Panc1 (cell line): Measurements from ENCODE around the gene MRPS27.

ENCODE experiments used
- POLR2AphosphoS5 ChIP-seq: IDR thresholded peaks from 2 replicates; pipeline ENCODE4 v1.6.1; 2012; ENCODE audit warnings: mild to moderate bottlenecking, low read depth, low read length, moderate library complexity
- TCF7L2 ChIP-seq: IDR thresholded peaks from 2 replicates; pipeline ENCODE4 v1.6.1; 2011; ENCODE audit warnings: mild to moderate bottlenecking, low read depth, low read length, inconsistent platforms
- TF ChIP-seq, protein P1 (sequence below): fragments of 450-650 bp; IDR thresholded peaks from 2 replicates; pipeline ENCODE4 v1.5.1; 2017; ENCODE audit warnings: mild to moderate bottlenecking
- TF ChIP-seq, protein P2 (sequence below), 2 experiments: IDR thresholded peaks; 2 replicates each; pipeline ENCODE4 v1.6.1; 2011 to 2012; ENCODE audit warnings: low read depth in 2 of 2, control low read depth in 1 of 2, low read length in 1 of 2, mild to moderate bottlenecking in 1 of 2, moderate library complexity in 1 of 2; ENCODE audit not compliant: insufficient read depth in 1 of 2

- TF ChIP-seq POLR2AphosphoS5 = no peak
- TF ChIP-seq, protein P1, sequence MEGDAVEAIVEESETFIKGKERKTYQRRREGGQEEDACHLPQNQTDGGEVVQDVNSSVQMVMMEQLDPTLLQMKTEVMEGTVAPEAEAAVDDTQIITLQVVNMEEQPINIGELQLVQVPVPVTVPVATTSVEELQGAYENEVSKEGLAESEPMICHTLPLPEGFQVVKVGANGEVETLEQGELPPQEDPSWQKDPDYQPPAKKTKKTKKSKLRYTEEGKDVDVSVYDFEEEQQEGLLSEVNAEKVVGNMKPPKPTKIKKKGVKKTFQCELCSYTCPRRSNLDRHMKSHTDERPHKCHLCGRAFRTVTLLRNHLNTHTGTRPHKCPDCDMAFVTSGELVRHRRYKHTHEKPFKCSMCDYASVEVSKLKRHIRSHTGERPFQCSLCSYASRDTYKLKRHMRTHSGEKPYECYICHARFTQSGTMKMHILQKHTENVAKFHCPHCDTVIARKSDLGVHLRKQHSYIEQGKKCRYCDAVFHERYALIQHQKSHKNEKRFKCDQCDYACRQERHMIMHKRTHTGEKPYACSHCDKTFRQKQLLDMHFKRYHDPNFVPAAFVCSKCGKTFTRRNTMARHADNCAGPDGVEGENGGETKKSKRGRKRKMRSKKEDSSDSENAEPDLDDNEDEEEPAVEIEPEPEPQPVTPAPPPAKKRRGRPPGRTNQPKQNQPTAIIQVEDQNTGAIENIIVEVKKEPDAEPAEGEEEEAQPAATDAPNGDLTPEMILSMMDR = no peak
- TF ChIP-seq TCF7L2 = no peak
- TF ChIP-seq, protein P2, sequence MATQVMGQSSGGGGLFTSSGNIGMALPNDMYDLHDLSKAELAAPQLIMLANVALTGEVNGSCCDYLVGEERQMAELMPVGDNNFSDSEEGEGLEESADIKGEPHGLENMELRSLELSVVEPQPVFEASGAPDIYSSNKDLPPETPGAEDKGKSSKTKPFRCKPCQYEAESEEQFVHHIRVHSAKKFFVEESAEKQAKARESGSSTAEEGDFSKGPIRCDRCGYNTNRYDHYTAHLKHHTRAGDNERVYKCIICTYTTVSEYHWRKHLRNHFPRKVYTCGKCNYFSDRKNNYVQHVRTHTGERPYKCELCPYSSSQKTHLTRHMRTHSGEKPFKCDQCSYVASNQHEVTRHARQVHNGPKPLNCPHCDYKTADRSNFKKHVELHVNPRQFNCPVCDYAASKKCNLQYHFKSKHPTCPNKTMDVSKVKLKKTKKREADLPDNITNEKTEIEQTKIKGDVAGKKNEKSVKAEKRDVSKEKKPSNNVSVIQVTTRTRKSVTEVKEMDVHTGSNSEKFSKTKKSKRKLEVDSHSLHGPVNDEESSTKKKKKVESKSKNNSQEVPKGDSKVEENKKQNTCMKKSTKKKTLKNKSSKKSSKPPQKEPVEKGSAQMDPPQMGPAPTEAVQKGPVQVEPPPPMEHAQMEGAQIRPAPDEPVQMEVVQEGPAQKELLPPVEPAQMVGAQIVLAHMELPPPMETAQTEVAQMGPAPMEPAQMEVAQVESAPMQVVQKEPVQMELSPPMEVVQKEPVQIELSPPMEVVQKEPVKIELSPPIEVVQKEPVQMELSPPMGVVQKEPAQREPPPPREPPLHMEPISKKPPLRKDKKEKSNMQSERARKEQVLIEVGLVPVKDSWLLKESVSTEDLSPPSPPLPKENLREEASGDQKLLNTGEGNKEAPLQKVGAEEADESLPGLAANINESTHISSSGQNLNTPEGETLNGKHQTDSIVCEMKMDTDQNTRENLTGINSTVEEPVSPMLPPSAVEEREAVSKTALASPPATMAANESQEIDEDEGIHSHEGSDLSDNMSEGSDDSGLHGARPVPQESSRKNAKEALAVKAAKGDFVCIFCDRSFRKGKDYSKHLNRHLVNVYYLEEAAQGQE (IDR thresholded peaks at IDR 0.05; ENCODE audit: insufficient read depth in 1 of 2, low read depth in 2 of 2, low read length in 1 of 2) = no peak
Measured at GRCh38 chr5:72324189-72324825, 4.3 kb upstream of the MRPS27 start.
